Adrenal gland (tissue), 5 donors: ENCODE results near the gene ZNF804A.

Experiments used
- CTCF ChIP-seq, 6 experiments: fragments of 450-650 bp in 4 of 6; fragments of 200-600 bp in 2 of 6; sonication (generic) in 1 of 6; IDR thresholded peaks; 1 replicate in 5 of 6; 2 replicates in 1 of 6; pipeline versions ENCODE4 v1.5.1 to v1.8.0; 2016 to 2021; ENCODE audit warnings: antibody characterized with exemption in 6 of 6, mild to moderate bottlenecking in 2 of 6, moderate library complexity in 1 of 6
- POLR2A ChIP-seq, 2 donors: fragments of 450-650 bp; IDR thresholded peaks; one replicate each; pipeline ENCODE4 v1.6.1; 2017; ENCODE audit warnings: antibody characterized with exemption in 2 of 2, mild to moderate bottlenecking in 2 of 2, moderate library complexity in 1 of 2
- donor health status: DM: no; HTN: no; CAD: no.

- no peak for TF ChIP-seq CTCF (IDR thresholded peaks at IDR 0.05)
- no peak for TF ChIP-seq POLR2A (IDR thresholded peaks at IDR 0.05)
Observed at GRCh38 chr2:184554736-184555135, 43.6 kb upstream of the ZNF804A start.
